ENCODE data around the gene SYCE1L.

DNA sequence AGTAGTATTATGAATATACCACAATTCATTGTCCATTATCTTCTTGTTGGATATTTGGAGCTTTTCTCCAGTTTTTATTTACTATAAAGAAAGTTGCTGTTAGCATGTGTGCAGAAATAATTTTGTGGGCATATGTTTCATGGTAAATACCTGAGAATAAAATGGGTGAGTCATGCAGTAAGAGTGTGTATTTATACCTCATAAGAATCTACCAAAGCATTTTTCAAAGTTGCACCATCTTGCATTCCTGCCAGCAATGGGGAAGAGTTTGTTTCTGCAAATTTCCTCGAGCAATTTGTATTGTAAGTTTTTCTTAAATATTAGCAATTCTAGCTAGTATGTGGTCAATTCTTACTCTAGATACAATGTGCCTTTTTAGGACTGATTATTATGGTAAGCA, 16.1 kb upstream of the SYCE1L start:
- TF ChIP-seq, protein P1, sequence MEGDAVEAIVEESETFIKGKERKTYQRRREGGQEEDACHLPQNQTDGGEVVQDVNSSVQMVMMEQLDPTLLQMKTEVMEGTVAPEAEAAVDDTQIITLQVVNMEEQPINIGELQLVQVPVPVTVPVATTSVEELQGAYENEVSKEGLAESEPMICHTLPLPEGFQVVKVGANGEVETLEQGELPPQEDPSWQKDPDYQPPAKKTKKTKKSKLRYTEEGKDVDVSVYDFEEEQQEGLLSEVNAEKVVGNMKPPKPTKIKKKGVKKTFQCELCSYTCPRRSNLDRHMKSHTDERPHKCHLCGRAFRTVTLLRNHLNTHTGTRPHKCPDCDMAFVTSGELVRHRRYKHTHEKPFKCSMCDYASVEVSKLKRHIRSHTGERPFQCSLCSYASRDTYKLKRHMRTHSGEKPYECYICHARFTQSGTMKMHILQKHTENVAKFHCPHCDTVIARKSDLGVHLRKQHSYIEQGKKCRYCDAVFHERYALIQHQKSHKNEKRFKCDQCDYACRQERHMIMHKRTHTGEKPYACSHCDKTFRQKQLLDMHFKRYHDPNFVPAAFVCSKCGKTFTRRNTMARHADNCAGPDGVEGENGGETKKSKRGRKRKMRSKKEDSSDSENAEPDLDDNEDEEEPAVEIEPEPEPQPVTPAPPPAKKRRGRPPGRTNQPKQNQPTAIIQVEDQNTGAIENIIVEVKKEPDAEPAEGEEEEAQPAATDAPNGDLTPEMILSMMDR (optimal IDR thresholded peaks at IDR 0.05 in 1 of 3, IDR thresholded peaks at IDR 0.05 in 1 of 3, conservative IDR thresholded peaks at IDR 0.05 in 1 of 3; ENCODE audit: extremely low read depth in 1 of 3, insufficient read depth in 2 of 3, low read length in 3 of 3): no peak
- no peak for TF ChIP-seq EZH2 (IDR thresholded peaks at IDR 0.05; ENCODE audit: low read length)

Data from keratinocyte (primary cell).